NCI-H2227 treated with DMSO at 0.1 percent for 48 hours (cell line): ENCODE measurements around the gene FBXO36.

ENCODE experiments used
- DNase-seq: peaks from one replicate; lab custom pipeline; 2025; lab: John Stamatoyannopoulos, UW

Gene FBXO36

GRCh38 chr2:229970406-229970805 is 48.1 kb downstream of the FBXO36 start:
- no peak for DNase-seq

- DNase-seq, result no peak
Measured at GRCh38 chr2:229971298-229971790, 49.0 kb downstream of the FBXO36 start.

DNA sequence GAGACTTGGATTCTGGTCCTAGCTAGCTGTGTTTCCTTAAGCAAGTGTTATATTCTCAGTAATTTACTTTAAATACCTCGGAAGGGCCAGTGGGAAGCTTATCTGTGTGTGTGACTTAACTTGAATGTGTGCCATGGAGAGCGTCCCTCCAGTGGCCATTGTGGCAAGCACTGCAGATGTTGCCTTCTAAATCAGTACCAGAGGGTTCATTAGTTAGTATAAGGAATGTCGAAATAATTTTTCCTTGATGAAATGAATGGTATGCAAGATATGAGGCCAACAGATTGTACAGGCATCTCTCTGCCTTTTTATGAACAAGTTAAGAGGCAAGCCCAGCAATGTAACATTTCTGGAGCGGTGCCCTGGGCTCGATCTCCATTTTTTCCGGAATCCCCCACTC is 52.0 kb downstream of the FBXO36 start:
- DNase-seq, result no peak

DNA sequence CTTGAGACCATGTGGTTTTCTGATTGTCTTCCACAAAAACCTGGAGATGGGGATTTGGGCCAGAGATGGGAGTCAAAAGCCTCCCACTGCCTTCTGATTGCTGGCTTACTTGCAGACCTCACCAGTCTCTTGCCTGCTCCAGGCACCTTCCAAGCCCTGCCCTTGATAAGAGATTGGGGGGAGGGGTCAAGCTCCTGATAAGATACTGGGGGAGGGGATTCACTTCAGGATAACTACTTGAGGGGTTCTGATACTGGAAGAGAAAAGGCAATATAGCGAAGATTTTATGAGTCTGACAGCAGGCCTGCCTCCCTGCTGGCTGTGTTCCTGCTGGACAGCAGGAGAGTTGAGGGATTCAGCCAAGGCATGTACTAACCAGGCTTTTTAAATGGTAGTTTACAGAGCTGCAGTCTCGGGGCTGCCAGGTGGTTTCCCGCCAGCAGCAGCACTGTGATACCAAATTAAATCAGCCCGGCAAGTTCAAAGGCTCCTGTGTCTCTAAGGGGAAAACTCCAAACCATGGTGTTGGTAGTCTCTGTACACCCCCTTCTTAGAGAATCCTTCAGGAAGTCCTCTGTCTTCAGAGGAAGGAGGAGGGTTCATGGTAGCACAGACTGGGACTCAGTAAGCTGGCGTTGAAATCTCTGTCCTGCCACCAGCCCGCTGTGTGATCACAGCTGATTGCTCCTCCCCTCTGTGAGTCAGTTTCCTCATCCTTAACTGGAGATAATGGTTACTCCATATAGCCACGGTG is 58.3 kb downstream of the FBXO36 start:
- peak; percentile 63 for DNase-seq

DNA sequence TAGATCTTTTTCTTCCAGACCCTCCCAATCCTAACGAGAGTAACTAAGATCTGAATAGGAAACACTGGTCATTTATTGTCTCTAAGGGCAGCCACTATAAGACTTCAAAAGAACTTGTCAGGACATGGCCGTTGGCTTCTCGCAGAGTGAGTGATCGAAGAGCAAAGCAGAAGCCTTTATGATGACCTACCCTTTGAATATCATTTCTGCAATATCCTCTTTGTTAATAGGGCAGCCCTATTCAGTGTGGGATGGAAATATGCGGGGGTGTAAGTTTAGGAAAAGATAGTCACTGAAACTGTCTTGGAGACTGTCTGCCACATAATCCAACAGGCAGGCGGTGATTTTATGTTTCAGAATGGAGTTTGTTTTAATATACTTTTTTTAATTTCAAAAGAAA is 70.9 kb downstream of the FBXO36 start:
- DNase-seq, result no peak

DNA sequence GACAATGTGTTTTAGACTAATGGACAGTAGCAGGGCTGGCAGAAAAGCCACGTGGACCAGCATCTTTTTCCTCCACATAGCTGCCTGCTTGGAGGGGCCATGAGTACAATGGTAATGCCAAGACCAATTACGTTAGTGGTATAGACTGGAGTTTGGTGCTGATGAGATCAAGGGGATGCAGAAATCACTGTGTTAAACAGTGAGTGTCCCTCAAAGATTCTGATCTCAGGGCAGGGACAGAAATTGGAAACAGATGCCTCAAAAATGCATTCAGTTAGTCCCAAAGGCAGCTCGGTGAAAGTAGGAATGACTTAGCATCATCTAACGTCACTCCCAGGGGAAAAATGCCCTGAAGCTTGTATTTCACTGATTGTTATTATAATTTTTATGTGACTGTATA is 74.0 kb downstream of the FBXO36 start:
- DNase-seq, result no peak

GRCh38 chr2:229997565-229997964 is 75.3 kb downstream of the FBXO36 start:
- no peak for DNase-seq

DNA sequence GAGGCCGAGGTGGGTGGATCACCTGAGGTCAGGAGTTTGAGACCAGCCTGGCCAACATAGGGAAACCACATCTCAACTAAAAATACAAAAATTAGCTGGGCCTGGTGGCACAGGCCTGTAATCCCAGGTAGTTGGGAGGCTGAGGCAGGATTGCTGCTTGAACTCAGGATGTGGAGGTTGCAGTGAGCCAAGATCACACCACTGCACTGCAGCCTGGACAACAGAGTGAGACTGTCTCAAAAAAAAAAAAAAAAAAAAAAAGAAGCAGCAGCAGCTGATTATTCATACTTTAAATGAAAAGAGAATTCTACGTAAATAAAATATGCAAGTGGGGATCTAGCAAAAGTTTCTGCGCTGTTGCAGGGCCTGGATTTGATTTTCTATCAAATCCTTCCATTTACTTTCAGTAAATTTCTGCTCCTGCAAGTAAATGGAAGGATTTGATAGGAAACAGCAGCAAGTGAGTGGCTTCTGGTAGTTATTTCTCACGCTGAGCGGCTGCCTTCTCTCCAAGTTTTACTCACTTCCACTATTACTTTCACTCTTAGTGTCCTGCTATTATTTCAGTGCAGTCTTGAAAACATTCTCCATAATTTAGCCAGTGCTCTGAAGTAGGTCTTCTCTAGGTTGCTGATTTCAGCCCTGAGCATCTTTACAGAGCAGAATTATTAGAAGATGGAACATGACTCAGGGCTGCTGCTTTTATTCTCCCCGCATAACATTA is 78.0 kb downstream of the FBXO36 start:
- DNase-seq, result no peak

DNA sequence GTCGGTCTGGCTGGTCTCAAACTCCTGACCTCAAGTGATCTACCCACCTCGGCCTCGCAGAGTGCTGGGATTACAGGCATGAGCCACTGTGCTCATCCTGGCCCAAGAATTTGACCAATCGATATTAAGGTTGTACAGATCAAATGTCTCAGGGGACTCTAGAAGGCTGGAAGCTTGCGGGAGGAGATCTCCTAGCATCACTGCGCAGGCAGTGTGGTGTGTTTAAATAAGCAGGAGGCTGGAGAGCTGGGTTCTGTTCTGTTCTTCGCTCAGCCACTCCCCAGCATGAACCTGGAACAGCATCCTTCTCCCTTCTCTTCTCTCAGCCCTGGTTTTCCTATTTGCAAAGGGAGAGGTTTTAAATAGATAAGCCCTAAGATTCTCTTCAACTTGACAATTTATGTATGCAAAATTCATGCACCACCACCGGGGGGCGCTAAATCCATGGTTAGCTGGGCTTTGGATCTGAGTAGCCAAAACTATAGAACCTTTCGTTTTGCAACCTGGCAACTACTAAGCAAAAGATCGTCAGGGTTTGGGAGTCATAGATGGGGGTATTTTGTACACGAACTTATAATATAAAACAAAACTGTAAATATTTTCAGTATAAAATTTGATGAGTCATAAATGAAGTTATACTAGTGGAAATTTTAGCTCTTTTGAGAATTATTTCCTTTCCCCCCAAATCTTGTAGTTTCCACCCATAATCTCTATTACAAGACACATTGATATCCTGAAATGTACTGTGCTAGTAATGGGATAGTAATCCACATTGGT is 85.8 kb downstream of the FBXO36 start:
- no peak for DNase-seq

- no peak for DNase-seq
Measured at GRCh38 chr2:230008708-230009066, 86.4 kb downstream of the FBXO36 start.

DNA sequence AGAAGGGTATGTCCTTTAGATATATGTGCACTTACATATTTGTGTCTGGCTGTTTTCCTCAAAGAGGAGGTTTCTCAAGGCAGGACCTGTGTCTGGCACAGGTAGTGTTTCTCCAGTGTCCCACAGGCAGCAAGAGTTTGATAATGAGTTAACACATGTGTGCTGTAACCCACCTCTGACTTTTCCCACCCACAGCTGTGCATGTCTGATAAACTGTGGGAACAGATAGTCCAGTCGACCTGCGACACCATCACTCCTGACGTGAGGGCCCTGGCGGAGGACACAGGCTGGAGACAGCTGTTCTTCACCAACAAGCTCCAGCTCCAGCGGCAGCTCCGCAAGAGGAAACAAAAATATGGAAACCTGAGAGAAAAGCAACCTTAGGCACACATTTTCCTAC is 88.2 kb downstream of the FBXO36 start:
- DNase-seq, result no peak

- no peak for DNase-seq
Measured at GRCh38 chr2:230011617-230012016, 89.3 kb downstream of the FBXO36 start.

DNA sequence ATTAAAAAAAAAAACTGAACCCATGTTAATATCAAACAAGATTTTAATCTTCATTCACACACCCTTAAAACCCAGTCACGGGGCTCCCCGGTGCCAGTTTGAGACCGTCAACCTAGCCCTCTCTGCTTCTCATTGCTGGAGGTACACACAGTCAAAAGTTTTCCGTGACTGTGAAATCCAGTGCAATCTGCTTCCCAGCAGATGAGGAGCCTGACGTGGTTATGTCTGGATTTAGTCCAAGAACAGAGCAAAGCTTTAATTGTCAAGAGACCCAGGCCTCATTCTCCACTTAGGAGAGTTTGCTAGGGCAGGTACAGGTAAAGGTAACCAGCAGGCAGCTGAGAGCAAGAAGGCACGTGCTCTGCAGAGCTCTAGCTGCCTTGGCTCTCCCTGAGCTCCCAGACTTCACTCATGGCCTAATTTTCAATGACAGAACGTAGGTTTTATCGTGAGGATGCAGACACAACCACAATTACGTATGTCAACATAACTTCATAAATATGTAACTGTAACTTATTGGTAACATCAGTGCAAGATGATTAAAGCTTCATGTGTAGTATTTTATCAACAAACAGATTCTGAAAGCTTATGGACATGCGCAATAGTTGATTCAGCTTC is 90.1 kb downstream of the FBXO36 start:
- no peak for DNase-seq

DNA sequence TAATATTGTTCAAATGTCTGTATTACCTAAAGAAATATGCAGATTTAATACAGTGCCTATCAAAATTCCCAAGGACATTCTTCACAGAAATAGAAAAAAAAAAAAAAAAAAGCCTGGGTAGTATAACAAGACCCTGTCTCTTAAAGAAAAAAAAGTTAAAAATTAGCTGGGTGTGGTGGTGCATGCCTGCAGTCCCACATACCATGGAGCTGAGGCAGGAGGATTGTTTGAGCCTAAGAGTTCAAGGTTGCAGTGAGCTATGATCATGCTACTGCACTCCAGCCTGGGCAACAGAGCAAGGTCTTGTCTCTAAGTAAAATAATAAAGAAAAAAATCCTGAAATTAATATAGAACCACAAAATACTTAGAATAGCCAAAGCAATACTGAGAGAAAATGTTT is 94.5 kb downstream of the FBXO36 start:
- no peak for DNase-seq

DNA sequence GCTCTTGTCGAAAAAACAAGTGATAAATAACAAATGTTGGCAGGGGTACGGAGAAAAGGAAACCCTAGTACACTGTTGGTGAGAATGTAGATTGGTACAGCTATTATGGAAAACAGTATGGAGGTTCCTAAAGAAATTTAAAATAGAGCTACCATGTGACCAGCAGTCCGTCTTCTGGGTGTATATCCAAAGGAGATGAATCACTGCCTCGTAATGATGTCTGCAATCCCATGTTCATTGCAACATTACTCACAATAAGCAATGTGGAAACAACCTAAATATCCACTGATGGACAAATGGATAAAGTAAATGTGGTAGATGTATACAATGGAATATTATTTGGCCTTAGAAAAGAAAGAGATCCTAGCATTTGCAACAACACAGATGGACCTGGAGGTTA is 95.8 kb downstream of the FBXO36 start:
- no peak for DNase-seq

DNA sequence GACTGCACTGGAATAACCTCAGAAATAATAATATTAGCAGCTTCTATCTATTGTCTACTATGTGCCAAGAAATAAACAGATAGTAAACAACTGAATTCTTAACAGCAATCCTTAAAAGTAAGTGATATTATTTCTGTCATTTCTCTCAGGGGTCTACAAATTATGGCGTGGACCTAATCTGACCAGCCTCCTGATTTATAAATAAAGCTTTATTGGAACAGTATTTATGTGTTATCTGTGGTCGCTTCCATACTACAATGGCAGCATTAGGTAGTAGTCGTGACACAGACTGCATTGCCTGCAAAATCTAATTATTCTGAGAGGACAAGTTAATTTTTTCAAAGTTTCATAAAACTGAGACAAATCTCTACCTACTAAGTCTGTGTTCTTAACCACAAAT is 97.4 kb downstream of the FBXO36 start:
- DNase-seq, result no peak

- no peak for DNase-seq
Measured at GRCh38 chr2:230023313-230023712, 101.0 kb downstream of the FBXO36 start.

DNA sequence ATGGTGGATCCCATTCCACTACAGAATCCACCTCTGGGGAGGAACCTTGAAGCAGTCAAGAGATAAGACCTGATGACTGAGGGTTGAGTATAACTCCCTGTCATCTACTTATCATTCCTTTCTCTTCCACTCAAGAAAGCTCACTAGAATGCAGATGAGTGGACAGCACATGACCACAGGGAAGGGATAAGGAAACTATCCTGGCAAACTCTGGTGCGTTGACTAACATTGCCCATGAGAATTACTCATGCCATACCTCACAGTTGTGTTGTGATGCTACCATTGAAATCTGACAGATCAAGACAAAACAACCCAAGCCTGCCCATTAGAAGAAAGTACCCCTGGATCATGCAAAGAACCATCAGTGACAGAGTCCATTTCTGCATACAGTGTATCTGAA is 119.9 kb downstream of the FBXO36 start:
- no peak for DNase-seq

DNA sequence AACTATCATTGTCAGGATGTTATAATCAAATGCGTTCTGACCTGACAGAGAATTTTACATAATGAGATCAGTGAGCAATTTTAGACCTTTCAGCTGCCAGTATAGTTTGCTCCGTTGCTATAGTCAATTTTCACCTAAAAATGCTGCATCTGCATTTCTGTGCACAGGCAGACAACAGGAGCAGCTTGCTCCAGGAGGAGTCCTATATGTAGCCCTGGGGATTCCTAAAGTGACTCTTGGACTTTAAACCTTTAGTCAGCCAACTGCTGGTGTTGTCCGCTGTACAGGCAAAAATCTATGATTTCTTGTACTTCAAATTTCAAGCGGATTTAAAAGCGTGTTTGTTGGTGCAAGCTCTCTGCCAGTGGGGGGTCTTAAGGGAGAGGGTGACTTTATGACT is 120.7 kb downstream of the FBXO36 start:
- DNase-seq, result no peak

DNA sequence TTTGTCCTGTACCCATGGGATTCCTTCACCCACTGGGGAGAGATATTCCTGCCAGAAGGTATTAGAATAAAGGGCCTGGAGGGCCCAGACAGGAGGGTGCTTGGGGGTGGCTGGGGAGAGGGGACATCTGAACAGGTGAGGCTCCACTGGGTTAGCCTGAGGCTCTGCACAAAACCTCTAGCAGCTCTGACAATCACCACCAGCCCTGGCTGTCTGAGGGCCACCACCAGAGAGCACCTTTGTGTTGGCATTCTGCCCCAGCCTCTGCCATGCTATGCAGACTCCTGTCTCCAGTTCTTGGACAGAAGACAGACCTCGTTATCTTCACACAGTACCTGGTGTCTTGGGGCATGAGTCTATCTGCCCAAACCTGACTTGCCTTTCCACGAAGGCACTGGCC is 121.2 kb downstream of the FBXO36 start:
- no peak for DNase-seq

DNA sequence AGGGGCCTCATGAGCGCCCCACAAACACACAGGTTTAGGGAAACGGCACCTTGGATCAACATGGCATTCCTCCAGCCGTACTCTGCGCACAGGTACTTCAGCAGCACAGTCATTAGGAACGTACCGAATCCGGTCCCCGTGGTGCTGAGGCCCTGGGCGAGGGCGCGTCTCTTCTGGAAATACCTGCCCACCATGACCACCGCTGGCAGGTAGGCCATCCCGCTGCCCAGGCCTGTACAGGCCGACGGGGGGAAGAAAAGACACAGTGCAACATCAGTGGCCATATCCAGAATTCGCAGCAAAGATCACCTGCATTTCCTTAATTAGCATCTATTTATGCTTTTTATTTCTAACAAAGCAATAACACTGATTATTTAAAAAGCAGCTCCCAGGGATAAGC is 124.2 kb downstream of the FBXO36 start:
- DNase-seq, result no peak

DNA sequence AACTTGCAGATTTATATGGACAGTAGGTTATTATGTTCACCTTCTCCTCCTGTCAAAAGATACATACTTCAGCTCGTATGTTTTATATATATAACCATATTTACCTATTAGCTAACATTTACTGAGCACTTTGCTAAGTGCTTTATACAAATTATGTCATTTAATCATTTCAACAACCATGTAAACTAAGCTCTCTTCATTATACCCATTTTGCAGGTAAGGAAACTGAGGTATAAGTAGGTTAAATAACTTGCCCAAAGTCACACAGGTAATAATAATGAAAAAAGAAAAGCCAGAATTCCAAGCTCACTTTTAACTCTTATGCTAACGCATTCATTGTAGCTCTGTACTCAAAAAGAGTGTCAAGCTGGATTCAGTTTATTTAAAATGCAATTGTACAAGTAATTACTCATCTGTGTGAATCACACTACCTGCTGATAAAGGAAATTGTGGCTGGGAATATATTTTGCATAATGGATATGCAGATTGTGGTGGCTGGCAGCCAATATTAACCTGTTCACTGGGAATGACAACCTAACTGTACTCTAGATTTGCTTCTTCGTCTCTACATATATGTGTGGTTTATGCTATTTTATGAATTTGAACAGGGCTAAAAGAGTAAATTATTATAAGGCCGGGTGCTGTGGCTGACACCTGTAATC is 125.8 kb downstream of the FBXO36 start:
- no peak for DNase-seq
